ENCODE results near the gene FMO1.
"Not testable (repeated sequence)": the region's sequence is repeated elsewhere in the genome, so short reads cannot be mapped to it uniquely, and the experiment has no call there.

The FMO1 gene

DNA sequence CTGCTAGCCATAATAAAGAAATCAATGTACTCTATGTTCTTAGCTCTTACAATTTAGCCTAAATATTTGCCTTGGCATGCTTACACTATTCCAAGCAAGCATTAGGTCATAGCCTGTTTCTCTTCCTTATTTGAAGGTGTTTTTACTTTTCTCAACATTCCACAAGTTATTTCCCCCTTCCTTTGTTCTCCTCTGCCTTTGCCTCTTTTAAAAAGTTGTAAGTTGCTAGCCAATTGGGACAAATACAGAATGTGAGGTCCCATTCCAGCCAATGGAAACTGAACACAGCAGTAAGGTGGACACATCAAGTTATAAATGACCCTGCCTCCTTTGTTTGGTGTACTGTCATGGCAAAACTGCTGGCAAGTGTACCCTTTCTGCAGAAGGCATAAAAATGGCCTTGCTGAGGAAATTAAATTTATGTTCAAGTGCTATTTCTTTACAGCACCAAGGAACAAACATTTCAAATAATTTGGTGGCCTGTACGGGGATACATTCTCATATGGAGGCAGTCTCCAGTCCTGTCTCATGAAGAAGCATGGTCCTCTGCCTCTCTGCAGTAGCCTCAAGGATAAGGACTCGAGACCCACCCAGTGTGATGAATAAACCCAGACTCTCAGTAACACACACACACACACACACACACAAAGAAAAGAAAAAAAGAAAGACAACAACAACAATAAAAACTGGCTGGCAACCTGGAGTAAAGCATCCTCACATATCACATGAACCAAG is 28.8 kb upstream of the FMO1 start:
- TF ChIP-seq, protein P1, sequence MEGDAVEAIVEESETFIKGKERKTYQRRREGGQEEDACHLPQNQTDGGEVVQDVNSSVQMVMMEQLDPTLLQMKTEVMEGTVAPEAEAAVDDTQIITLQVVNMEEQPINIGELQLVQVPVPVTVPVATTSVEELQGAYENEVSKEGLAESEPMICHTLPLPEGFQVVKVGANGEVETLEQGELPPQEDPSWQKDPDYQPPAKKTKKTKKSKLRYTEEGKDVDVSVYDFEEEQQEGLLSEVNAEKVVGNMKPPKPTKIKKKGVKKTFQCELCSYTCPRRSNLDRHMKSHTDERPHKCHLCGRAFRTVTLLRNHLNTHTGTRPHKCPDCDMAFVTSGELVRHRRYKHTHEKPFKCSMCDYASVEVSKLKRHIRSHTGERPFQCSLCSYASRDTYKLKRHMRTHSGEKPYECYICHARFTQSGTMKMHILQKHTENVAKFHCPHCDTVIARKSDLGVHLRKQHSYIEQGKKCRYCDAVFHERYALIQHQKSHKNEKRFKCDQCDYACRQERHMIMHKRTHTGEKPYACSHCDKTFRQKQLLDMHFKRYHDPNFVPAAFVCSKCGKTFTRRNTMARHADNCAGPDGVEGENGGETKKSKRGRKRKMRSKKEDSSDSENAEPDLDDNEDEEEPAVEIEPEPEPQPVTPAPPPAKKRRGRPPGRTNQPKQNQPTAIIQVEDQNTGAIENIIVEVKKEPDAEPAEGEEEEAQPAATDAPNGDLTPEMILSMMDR (IDR thresholded peaks at IDR 0.05; ENCODE audit: insufficient read depth, low read length, poor library complexity, severe bottlenecking) = no peak
- no peaks in the 10 kb centered on the region for H3K36me3 ChIP-seq (ENCODE audit: control insufficient read depth, insufficient read depth, low read length)
- no peaks in the 10 kb centered on the region for H3K27me3 ChIP-seq (replicated peaks; ENCODE audit: control insufficient read depth, insufficient read depth, low read length)
- H3K4me3 ChIP-seq (replicated peaks; ENCODE audit: low read depth, low read length) = no peak overlapping the region
- no peak for DNase-seq (ENCODE audit: extremely low read depth, insufficient read length)

DNA sequence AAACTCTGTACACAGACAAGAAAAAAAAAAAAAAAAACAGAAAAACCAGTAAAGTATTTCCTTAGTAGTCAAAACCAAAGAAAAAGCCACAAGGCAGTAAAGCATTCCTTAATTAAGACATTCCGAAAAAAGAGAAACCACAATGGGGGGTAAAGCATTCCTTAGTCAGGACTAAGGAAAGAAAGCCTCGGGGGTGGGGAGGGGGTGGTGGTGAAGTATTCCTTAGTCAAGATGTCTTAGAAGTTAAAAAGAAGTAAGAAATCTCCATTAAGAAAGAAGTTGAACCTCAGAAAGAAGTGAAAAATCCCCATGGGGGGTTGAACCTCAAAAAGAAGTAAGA is 28.2 kb upstream of the FMO1 start:
- H3K27me3 ChIP-seq (replicated peaks; ENCODE audit: control insufficient read depth, insufficient read depth, low read length) = no peaks in the 10 kb centered on the region
- H3K36me3 ChIP-seq (ENCODE audit: control insufficient read depth, insufficient read depth, low read length) = no peaks in the 10 kb centered on the region
- DNase-seq (ENCODE audit: extremely low read depth, insufficient read length) = no peak
- no peak overlapping the region for H3K4me3 ChIP-seq (replicated peaks; ENCODE audit: low read depth, low read length)
- TF ChIP-seq, protein P1 (IDR thresholded peaks at IDR 0.05; ENCODE audit: insufficient read depth, low read length, poor library complexity, severe bottlenecking) = no peak

DNA sequence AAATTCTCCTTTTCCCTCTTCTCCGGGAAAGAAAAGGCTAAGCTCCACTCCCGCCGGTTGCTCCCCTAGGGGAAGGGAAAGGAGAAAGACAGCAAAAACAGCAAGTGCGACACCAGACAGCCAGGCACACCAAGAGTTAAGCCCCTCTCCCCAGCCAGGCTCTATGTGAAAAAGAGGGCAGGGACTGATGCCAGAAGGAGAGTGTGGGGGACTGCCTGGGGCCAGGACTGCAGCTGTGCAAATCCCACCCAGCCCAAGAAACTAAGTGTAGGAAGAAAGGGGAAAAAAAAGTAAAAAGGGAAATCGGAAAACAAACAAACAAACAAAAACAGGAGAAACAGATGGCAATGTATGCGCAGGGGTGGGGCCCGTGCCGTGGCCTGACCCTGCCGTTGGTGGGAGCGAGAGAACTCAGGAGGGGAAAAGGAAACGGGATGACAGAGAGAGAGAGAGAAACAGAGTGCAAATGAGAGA is 27.7 kb upstream of the FMO1 start:
- no peak overlapping the region for H3K4me3 ChIP-seq (replicated peaks; ENCODE audit: low read depth, low read length)
- TF ChIP-seq, protein P1 (IDR thresholded peaks at IDR 0.05; ENCODE audit: insufficient read depth, low read length, poor library complexity, severe bottlenecking) = no peak
- no peaks in the 10 kb centered on the region for H3K27me3 ChIP-seq (replicated peaks; ENCODE audit: control insufficient read depth, insufficient read depth, low read length)
- DNase-seq (ENCODE audit: extremely low read depth, insufficient read length) = no peak
- H3K36me3 ChIP-seq (ENCODE audit: control insufficient read depth, insufficient read depth, low read length) = no peaks in the 10 kb centered on the region

DNA sequence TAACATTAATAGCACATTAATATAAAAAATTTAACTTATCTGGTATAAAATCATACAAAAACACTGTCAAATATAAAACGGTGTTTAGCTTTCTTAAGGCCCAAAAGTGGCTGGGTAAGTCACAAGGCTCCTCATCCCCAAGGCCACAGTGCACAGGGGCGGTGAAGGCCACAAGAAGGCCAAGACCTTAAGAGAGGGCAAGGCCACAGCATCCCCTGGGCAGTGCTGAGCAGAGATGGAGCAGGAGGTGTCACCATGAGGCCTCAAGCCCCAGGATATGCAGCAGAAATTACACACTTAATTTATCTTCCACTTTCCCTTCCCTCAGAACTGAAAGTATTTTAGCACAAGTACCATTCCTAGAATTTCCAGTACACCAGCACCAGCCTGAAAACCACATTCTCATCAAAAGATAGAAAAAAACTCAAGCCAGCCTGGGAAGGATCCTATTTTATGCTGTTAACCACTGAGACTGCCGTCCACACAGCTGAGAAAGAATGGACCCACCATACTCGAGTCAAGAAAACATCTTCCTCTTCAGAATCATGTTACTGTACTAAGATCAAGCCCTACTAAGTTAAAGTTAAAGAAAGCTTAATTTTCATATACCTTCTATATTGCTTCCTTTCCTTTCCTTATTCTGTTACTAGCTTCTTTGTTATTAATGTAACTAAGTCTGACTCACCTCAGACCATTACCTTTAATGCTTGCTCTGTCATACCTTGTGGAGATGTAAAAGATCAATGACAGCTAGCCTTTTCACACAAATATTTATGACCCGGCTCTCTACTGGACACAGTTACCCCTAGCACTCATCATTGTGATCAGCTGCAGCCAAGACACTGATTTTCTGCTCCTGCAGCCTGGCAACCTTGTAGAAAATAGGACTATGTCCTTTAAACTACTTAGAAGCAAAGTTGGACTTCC is 26.4 kb upstream of the FMO1 start:
- H3K36me3 ChIP-seq (ENCODE audit: control insufficient read depth, insufficient read depth, low read length) = no peaks in the 10 kb centered on the region
- no peak overlapping the region for H3K4me3 ChIP-seq (replicated peaks; ENCODE audit: low read depth, low read length)
- DNase-seq (ENCODE audit: extremely low read depth, insufficient read length) = no peak
- H3K27me3 ChIP-seq (replicated peaks; ENCODE audit: control insufficient read depth, insufficient read depth, low read length) = no peaks in the 10 kb centered on the region
- TF ChIP-seq, protein P1 (IDR thresholded peaks at IDR 0.05; ENCODE audit: insufficient read depth, low read length, poor library complexity, severe bottlenecking) = no peak

DNA sequence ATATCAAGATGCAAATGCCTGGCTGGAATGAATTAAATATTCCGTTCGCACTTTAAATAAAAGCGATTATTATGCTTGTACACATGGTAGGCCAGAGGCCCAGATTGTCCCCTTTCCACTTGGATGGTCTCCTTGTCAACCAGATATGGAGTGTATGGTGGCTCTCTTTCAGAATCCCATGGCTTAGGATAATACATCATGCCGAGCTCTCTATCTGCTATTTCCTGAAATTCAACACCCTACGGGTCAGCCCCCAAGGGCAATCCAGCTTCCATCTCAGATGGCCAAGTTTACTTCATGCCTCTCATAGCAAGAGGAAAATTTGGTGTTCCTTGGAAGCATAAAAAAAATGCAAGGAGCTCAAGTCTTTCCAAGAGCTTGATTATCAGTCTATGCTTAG is 25.4 kb upstream of the FMO1 start:
- Histone ChIP-seq H3K4me3 (replicated peaks; ENCODE audit: low read depth, low read length) (no peak overlapping the region), H3K27me3 (replicated peaks; ENCODE audit: control insufficient read depth, insufficient read depth, low read length) (no peaks in the 10 kb centered on the region), H3K36me3 (ENCODE audit: control insufficient read depth, insufficient read depth, low read length) (no peaks in the 10 kb centered on the region)
- DNase-seq (ENCODE audit: extremely low read depth, insufficient read length) = no peak
- TF ChIP-seq, protein P1 (IDR thresholded peaks at IDR 0.05; ENCODE audit: insufficient read depth, low read length, poor library complexity, severe bottlenecking) = no peak

DNA sequence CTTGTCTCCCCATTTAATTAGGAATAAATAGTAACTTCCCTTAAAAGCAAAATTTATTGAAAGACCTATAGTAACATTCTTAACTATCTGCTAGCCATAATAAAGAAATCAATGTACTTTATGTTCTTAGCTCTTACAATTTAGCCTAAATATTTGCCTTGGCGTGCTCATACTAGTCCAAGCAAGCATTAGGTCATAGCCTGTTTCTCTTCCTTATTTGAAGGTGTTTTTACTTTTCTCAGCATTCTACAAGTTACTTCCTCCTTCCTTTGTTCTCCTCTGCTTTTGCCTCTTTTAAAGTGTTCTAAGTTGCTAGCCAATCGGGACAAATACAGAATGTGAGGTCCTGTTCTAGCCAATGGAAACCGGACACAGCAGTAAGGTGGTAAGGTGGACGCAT is 24.0 kb upstream of the FMO1 start:
- H3K27me3 ChIP-seq (replicated peaks; ENCODE audit: control insufficient read depth, insufficient read depth, low read length); DNase-seq (ENCODE audit: extremely low read depth, insufficient read length); H3K4me3 ChIP-seq (replicated peaks; ENCODE audit: low read depth, low read length); H3K36me3 ChIP-seq (ENCODE audit: control insufficient read depth, insufficient read depth, low read length): not testable (repeated sequence)
